Middle frontal gyrus (tissue), 1 donor: ENCODE measurements around the gene MAGEB6.
"Not testable (repeated sequence)": the region's sequence is repeated elsewhere in the genome, so short reads cannot be mapped to it uniquely, and the experiment has no call there.

ENCODE experiments used
- DNase-seq: peaks from one replicate; pipeline ENCODE4 v3.0.0-alpha.2; 2015; ENCODE audit warnings: low spot score; ENCODE audit errors: extremely low spot score

Gene MAGEB6, protein sequence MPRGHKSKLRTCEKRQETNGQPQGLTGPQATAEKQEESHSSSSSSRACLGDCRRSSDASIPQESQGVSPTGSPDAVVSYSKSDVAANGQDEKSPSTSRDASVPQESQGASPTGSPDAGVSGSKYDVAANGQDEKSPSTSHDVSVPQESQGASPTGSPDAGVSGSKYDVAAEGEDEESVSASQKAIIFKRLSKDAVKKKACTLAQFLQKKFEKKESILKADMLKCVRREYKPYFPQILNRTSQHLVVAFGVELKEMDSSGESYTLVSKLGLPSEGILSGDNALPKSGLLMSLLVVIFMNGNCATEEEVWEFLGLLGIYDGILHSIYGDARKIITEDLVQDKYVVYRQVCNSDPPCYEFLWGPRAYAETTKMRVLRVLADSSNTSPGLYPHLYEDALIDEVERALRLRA

DNA sequence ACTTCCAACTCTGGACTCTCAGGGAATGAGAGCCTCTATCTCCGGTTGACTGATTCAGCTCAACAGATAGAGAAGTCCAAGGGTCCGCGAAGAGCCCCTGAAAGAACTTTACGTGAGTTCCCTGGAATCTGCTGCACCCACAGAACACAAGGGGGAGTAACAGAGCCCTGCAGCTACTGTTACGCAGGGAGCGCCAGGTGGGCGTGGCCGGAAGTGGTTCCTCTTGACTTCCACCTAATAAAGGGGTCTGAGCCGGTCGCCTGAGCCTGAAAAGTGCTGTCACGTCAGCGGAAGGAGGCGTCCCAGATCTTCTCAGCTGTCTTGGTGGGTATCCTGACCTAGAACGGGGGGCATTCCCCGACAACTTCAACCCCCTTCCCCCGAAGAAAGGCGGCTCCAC is at the start of gene MAGEB6:
Gene MAGEB6 (plus strand): TSS at position 237 of the 400 bp plus-strand sequence. CDS start 1,407 bp downstream, outside the sequence.
- no peak for DNase-seq

DNA sequence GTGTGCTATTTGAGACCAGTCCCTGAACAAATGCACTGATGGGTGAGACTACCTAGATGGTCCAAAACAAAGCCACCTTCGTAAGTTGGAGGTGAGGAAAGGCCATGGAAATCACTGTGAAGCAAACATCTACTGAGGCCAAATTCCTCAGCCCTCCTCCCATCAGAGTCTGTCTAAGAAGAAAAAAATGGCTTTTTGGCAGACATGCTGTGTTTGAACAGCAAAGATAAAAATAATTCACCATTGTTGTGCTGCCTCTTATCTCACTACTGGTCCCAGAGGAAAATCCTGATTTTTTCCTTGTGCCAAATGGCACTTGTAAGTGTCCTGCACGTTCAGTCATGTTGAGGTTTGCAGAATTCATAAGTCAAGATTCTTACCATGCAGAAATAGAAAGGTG is 46.2 kb upstream of the MAGEB6 start:
- no peak for DNase-seq

DNA sequence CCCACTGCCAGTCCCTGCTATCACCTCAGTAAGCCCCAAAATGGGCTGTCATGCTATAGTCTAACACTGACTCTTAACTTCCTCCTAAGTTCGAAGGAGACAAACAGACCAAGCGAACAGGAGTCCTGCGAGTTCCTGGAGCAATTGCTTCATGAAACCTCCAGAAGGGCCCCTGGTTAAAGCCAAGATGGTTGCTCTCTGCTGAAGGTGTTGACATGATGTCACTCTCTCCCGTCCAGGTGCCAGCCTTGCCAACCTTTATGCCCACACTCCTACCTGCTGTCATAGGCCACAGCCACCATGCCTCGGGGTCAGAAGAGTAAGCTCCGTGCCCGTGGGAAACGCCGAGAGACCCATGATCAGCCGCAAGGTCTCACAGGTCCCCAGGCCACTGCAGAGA is 31.9 kb upstream of the MAGEB6 start, which contains the start of gene MAGEB6B:
Gene MAGEB6B (plus strand): TSS at position 301 of the 400 bp plus-strand sequence. CDS start 0 bp downstream, at position 301.
- DNase-seq: no peak

DNA sequence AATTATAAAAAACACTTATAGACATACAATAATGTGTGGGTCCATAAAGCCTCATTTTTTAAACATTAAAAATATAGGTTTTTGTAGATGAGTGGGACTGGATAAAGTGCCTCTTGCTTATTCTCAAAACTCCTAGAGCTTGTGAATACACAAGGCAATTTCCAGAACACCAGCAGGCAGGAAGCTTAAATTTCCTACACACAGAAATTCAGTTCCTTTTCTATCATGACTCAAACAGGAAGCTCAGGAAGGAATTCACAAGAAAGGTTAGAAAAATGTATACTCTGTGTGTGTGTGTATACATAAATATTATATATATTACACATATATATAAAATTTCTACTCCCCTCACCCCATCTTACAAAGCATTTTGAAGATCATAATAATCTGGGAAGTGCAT is 11.3 kb downstream of the MAGEB6 start:
- DNase-seq: no peak

DNA sequence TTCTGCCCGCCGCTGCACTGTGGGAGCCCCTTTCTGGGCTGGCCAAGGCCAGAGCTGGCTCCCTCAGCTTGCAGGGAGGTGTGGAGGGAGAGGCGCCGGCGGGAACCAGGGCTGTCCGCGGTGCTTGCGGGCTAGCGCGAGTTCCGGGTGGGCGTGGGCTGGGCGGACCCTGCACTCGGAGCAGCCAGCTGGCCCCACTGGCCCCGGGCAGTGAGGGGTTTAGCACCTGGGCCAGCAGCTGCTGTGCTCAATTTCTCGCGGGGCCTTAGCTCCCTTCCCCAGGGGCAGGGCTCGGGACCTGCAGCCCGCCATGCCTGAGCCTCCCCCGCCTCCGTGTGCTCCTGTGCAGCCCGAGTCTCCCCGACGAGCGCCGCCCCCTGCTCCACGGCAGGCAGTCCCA is 12.5 kb downstream of the MAGEB6 start:
- not testable (repeated sequence) for DNase-seq

DNA sequence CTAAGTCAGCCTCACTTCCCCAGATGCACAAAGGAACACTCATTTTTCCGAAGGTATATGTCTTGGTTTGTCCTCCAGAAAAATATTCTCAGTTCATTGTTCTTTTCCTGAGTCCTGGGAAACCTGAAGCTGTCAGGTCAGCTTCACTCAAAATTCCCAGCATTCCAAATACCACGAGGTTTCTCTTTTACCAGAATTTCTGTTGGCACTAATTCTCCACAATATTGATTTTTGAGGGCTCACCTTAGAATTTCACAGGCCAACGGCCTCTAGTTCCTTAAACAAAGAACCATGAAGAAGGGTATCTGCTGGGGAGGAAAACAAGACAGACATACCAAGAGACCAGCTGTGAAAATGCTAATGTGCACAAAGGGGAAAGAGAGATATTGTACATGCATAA is 15.8 kb downstream of the MAGEB6 start:
- no peak for DNase-seq

DNA sequence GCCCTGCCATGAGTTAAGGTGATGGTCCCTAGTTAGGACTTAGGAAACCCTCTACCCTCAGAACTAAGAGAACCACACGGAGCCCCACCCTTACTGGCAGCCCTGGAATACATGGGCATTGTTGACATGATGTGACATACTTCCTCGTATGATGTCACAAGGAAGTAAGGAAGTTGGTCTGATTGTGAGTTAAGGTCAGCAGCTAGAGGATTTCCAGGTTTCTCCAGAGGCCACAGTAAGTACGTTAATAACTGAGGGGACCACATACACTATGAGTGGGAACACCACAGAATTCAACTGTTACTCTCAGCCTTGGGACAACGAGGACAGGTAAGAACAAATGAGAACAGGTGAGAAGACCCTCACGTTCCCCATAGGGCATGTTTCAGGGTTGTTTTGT is 23.6 kb downstream of the MAGEB6 start, which contains the start of gene MAGEB5:
Gene MAGEB5 (plus strand): TSS at position 301 of the 400 bp plus-strand sequence. CDS start 1,133 bp downstream, outside the sequence.
- DNase-seq: no peak

DNA sequence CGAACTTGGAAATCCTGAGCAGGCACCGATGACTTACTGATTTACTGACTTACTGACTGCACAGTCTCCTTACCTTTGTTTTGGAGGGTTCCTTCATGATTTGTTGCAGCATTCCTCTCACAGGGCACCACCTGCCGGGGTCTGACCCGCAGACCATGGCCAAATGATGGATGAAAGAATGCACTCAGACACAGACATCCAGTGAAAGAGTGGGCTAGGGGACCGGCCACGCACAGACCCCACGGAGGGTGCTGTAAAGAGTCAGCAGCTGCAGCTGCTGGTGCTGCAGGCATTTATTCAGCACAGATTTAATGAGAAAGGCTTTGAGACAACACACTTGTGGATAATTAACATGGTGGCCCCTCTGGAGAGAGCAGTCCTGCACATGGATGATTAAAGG is 27.1 kb downstream of the MAGEB6 start:
- no peak for DNase-seq

DNA sequence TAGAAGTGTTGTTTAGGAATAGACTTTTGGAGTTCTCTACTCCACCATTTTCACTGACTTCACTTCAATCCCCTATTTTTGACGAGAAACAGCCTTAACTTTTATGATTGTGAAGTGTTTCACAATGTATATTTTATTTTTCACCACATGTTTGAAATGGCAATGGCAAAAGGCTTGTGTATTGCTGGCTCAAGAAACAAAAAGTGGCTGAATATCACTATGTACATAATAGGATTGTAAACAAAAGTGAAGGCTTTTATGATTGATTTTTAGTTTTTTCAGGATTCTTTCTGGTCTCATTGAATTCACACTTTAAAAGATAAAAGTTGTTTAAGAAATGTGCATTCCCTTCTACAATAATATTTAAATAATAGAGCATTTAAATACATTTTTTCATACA is 41.9 kb downstream of the MAGEB6 start:
- no peak for DNase-seq
